HG03342 (cell line): ENCODE results near the gene ASTE1.
"Not testable (repeated sequence)": the region's sequence is repeated elsewhere in the genome, so short reads cannot be mapped to it uniquely, and the experiment has no call there.

ENCODE experiments used
- ATAC-seq: cut with Tn5 transposase; IDR thresholded peaks from one replicate; pipeline ENCODE4 v1.9.1; 2021; ENCODE audit warnings: mild to moderate bottlenecking, moderate library complexity; ENCODE audit not compliant: unreplicated experiment

ASTE1 gene

DNA sequence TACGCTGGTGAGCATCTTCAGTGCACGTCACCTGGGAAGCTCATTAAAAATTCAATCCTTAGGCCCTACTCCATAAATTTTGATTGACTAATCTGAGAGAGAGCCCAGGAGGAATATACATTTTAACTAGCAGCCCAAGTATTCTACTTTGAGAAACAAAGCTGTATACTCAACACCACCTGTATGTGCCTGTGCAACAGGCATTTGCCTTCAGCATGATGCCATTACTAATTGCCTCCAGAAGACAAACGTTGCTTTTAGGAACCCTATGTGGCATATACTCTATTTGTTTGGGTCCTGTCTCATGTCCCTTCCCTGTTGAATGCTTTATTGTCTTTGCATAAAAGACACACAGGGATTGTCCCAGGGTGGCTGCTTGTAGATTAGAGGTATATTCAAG lies 7.7 kb downstream of the ASTE1 start:
- ATAC-seq, result no peak

DNA sequence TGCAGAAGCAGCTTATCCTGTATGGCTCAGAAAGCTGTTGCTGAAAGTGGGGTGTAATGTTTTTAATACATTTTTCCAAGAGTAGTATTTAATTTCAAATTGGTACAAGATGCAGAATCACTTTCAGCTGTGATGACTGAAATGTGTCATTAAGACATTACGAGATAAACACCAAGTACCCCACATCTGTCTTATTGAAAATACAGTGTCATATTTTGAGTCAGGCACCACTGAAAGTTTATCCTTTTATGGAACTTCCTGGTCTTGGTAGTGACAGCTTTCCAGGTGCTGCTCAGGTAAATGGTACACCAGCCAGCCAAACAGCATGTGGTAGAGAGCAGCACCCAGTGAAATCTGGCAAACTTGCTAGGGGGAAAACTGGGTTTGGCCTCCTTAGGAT lies 16.9 kb downstream of the ASTE1 start:
- no peak for ATAC-seq

- no peak for ATAC-seq
These were observed 18.3 kb downstream of the ASTE1 start for GRCh38 chr3:131008326-131008725.

DNA sequence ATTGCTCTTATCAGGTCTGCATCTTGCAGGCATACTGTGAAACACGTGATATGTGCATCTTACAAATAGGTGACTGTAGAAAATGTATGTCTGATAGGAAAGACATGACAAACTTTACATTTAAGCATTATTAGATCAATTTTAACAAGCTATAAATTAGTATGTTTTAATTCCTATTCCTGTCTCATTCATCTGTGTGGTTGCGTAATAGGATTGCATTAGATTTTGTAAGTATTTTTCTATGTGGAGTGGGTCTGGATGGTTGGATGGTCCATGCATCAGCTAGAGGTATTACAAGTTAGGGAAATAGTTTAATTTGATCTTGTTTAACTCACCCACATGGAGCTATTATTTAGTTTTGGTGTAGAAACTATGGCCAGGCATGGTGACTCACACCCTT lies 18.8 kb downstream of the ASTE1 start:
- ATAC-seq, result no peak

DNA sequence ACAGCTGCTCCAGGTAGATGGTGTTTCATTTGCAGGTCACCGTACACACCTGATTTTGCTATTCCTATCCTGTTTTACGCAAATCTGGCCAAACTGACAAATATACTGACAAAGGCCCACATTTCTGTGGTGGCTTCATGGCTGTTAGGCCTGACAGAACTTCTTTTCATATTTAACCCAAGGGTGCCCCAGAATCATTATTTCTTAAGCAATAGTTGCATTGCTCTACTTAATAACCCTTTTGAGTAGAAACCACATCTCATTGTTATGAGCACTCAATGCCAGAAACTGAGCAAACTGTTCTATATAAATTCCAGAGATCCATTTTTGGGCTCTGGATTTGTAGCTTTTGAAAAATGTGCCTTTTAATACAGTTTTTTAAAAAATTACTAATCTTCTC lies 19.4 kb downstream of the ASTE1 start:
- ATAC-seq, result no peak

- no peak for ATAC-seq
These were observed 22.0 kb downstream of the ASTE1 start for GRCh38 chr3:131004603-131005002.

DNA sequence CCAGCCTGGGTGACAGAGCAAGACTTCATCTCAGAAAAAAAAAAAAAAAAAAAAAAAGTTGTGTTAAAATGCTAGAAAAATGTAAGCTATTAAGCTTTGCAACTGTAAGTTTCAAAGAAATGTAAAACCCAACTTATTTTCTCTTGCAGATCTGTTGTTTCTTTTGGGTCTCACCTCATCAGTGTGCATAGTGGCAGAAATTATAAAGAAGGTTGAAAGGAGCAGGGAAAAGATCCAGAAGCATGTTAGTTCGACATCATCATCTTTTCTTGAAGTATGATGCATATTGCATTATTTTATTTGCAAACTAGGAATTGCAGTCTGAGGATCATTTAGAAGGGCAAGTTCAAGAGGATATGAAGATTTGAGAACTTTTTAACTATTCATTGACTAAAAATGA lies 25.6 kb downstream of the ASTE1 start:
- no peak for ATAC-seq

DNA sequence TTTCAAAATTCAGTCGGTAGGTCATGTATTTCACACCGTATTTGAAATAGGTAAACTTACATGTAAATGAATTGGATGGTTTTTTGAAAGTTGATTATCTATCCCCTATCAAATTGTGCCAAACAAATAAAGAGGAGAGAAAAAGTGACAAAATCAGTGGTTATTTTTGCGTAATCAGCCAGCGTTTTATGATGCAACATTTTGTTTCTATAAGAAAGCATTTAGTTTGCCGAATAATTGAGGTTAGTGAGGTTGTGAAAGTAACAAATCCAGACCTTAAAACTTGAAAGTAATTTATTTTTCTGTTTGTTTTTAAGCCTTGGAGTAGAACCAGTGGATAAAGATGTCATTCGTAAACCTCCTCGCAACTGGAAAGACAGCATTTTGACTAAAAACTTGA lies 29.3 kb downstream of the ASTE1 start:
- no peak for ATAC-seq

DNA sequence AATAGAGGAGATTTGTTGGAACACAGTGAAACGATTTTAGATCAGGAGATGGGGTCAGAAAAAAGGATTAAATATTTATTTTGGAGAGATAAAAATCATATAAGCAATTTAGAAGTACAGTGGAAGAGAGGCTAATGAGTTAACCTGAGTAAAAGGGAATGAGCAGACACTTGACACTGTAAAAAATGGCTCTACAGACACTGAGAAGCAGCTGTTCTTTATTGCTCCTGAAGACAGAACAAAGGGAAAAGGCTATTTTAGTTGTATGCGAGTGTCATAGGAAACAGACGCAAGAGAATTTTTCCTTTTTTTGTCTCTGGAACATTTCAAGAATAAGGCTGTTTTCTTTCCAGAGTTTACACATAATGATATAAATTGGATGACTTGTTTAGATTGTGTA lies 34.3 kb downstream of the ASTE1 start:
- ATAC-seq, result no peak

DNA sequence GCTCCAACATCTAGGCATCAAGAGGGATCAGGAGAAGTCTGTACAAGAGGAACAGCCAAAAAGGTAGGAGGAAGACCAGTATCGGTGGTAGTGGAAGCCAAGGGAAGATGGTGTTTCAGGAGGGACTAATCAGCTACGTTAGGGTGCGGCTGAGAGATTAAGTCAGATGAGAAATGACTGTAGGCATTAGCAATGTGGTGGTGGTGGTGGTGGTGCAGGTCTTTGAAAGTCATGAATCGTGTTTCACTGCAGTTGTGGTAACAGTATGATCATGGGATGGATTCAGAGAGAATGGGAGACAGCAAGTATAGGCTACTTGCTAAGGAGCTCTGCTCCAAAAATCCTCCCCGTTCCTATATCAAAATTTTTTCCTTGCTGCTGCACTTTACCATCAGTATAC lies 35.5 kb downstream of the ASTE1 start:
- no peak for ATAC-seq

DNA sequence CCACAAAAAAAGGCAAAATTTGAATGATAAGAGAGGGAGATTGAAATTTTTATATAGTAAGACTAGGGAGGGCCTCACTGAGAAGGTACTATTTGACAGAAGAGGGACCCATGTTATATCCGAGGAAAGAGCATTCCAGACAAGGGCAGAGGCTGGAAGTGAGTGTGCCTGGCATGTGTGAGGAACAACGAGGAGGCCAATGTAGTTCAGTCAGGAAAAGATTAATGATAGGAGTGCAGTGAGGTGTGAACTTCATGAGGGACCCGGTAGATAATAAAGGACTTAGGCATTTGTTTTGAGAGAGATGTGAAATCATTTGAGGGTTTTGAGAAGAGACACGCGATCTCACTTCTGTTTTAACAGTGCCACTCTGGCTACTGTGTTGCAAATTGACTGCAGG lies 36.3 kb downstream of the ASTE1 start:
- ATAC-seq, result no peak

DNA sequence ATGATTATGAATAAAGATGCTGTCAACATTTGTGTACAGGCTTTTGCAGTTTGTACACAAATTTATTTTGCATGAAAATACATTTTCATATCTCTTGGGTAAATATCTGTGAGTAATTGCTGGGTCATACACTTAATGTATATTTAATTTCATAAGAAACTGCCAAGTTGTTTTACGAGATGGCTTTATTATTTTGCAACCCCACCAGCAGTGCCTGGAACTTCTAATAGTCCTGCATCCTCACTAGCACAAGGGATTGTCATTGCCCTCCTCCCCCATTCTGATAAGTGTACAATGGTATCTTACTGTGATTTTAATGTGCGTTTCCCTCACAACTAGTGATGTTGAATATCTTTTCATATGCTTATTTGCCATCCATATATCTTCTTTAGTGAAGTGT lies 45.2 kb downstream of the ASTE1 start:
- no peak for ATAC-seq

DNA sequence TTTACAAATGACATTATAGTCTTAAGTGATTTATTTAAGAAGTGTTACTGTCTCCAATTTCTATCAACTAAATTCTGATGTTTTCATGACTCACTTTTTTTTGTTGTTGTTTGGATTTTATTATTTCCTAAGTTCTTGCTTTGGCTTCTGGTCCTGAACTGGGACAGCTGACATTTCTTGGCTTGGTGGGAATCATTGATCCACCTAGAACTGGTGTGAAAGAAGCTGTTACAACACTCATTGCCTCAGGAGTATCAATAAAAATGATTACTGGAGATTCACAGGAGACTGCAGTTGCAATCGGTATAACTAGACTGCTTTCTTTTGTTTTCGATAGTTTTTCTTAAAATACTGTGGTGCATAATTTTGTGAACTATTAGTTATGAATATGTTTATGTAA lies 47.5 kb downstream of the ASTE1 start:
- no peak for ATAC-seq

GRCh38 chr3:130976706-130977105 lies 49.9 kb downstream of the ASTE1 start:
- ATAC-seq, result no peak

DNA sequence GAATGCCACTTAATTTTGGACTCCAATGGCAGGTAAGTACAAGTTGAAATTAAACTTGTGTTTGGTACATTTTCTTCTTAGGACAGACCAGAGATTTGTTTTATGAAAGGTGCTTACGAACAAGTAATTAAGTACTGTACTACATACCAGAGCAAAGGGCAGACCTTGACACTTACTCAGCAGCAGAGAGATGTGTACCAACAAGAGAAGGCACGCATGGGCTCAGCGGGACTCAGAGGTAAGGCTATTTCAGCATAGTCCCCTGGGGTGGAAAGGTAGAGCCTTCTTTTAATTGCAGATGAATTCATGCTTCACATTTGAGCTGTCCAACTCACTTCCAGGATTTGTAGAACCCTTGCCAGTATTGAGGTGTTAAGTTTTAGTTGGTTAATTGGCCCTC lies 51.4 kb downstream of the ASTE1 start:
- no peak for ATAC-seq

- ATAC-seq, result no peak
These were observed 52.4 kb downstream of the ASTE1 start for GRCh38 chr3:130974201-130974600.

DNA sequence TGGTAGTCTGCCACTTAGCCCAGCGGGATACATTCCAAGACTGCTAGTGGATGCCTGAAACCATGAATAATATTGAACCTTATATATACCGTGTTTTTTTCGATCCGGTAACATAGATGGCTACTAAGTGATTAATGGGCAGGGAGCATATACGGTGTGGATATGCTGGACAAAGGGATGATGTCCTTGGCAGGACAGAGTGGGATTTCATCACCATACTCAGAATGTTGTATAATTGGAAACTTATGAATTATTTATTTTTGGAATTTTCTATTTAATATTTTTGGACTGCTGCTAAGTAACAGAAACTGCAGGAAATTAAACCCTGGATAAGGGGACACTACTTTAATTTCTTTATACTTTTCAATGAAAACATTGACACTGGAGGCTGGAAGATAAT lies 53.2 kb downstream of the ASTE1 start:
- ATAC-seq, result no peak

DNA sequence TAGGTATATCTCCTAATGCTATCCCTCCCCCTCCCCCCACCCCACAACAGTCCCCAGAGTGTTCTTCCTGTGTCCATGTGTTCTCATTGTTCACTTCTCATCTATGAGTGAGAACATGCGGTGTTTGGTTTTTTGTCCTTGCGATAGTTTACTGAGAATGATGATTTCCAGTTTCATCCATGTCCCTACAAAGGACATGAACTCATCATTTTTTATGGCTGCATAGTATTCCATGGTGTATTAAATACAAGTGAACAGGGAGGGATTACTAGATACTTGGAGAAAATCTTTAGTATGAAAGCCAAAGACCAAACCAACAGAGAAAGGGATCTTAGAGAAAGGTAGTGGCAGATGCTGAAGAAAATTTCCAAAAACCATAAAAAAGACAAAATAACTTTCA lies 54.0 kb downstream of the ASTE1 start:
- not testable (repeated sequence) for ATAC-seq

DNA sequence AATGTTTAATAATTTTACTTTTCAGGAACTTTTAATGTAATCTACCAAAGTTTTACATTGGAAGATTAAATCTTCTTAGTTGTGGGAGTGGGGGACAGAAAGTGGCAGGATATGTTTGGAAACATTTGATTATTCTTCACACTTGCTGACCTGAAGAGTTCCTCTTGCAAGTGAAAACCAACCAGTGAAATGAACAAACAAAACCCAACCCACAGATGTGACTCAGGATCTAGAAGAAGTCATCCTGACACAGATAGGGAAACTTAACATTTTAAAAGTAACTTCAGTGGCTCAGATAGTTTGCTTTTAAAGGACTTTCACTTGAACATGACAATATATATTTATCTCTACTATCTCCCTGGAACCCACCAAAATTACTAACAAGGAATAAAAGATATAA lies 55.4 kb downstream of the ASTE1 start:
- ATAC-seq, result no peak

GRCh38 chr3:130969621-130970020 lies 57.0 kb downstream of the ASTE1 start:
- ATAC-seq, result no peak

- no peak for ATAC-seq
These were observed 58.4 kb downstream of the ASTE1 start for GRCh38 chr3:130968221-130968620.

DNA sequence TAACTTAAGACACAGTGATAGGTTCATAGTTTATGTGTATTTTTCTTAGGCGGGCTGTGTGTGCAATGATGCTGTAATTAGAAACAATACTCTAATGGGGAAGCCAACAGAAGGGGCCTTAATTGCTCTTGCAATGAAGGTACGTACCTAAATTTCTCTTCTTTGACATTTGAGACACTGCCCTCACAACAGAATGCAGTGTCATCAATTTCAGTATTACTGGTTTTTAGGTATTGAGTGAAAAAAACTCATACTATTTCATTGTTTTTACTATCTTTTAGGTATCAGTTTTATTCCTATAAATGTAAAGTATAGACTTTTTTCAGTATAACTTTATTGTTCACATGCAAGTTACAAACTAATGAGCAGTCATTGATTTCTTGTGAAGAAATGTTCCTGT lies 59.3 kb downstream of the ASTE1 start:
- no peak for ATAC-seq

GRCh38 chr3:130963878-130964277 lies 62.7 kb downstream of the ASTE1 start:
- no peak for ATAC-seq
